SK-N-SH (cell line): ENCODE measurements around the gene PHACTR2. TPM values are rescaled to one million over a fixed set of nuclear protein-coding genes. Genes with fewer than 3 reads are reported as not detected.
"Not testable (repeated sequence)": the region's sequence is repeated elsewhere in the genome, so short reads cannot be mapped to it uniquely, and the experiment has no call there.

Experiments
- CTCF ChIA-PET: fragments of 300-600, 350-600 bp; formaldehyde crosslinking; extraction: SDS; loops from one replicate; lab custom pipeline; 2021; lab: Yijun Ruan, JAX
- POLR2A ChIA-PET: fragments of 350-600 bp; sonication (Branson Sonifier 250); formaldehyde crosslinking; extraction: SDS; loops from one replicate; lab custom pipeline; 2020; ENCODE audit warnings: antibody characterized with exemption, inconsistent platforms; lab: Yijun Ruan, JAX
- DNase-seq: peaks from one replicate; pipeline ENCODE4 v3.0.0; 2012
- H2AFZ ChIP-seq: fragments of 200-600 bp; sonication (generic); 2 replicates; pipeline ENCODE4 v1.8.1; 2016; ENCODE audit warnings: antibody characterized with exemption, mild to moderate bottlenecking, low read depth
- H3F3A ChIP-seq: fragments of 200-600 bp; sonication (generic); replicated peaks from 2 replicates; pipeline ENCODE3; 2016; ENCODE audit warnings: antibody characterized with exemption, mild to moderate bottlenecking; ENCODE audit not compliant: insufficient read depth
- H3K27ac ChIP-seq, 2 experiments: fragments of 200-500 bp in 1 of 2; fragments of 200-600 bp in 1 of 2; sonication (Bioruptor generic) in 1 of 2; sonication (generic), shearing (Covaris generic) in 1 of 2; 2 replicates each; pipeline versions ENCODE4 v1.5.1 to v1.6.1; 2014 to 2016; ENCODE audit warnings: low read depth in 2 of 2, inconsistent platforms in 1 of 2, low read length in 1 of 2, mild to moderate bottlenecking in 1 of 2, mixed read lengths in 1 of 2
- H3K27me3 ChIP-seq: fragments of 200-600 bp; sonication (generic), shearing (Covaris generic); 2 replicates; pipeline ENCODE4 v1.6.1; 2016; ENCODE audit warnings: mixed run types; ENCODE audit not compliant: insufficient read depth
- H3K36me3 ChIP-seq, 2 experiments: fragments of 200-500 bp in 1 of 2; fragments of 200-600 bp in 1 of 2; sonication (Bioruptor generic) in 1 of 2; sonication (generic) in 1 of 2; replicated peaks in 1 of 2; 2 replicates each; pipeline versions ENCODE3 to v1.5.1; 2014 to 2016; ENCODE audit warnings: low read length in 1 of 2, mild to moderate bottlenecking in 1 of 2; ENCODE audit not compliant: insufficient read depth in 2 of 2, control insufficient read depth in 1 of 2
- H3K4me1 ChIP-seq, 2 experiments: fragments of 200-500 bp in 1 of 2; fragments of 200-600 bp in 1 of 2; sonication (Bioruptor generic) in 1 of 2; sonication (generic), shearing (Covaris generic) in 1 of 2; 2 replicates each; pipeline versions ENCODE4 v1.5.1 to v1.6.1; 2014 to 2016; ENCODE audit warnings: low read depth in 1 of 2, low read length in 1 of 2, mixed run types in 1 of 2; ENCODE audit not compliant: insufficient read depth in 2 of 2, control insufficient read depth in 1 of 2
- H3K4me2 ChIP-seq: fragments of 200-600 bp; sonication (generic), shearing (Covaris generic); 2 replicates; pipeline ENCODE4 v1.6.1; 2017; ENCODE audit warnings: mixed run types
- H3K4me3 ChIP-seq, 2 experiments: fragments of 200-500 bp in 1 of 2; fragments of 200-600 bp in 1 of 2; sonication (Bioruptor generic) in 1 of 2; sonication (generic), shearing (Covaris generic) in 1 of 2; 2 replicates each; pipeline versions ENCODE4 v1.5.1 to v1.8.1; 2014 to 2016; ENCODE audit warnings: low read depth in 2 of 2, inconsistent platforms in 1 of 2, low read length in 1 of 2, mild to moderate bottlenecking in 1 of 2, mixed read lengths in 1 of 2, moderate library complexity in 1 of 2
- H3K79me2 ChIP-seq: fragments of 200-600 bp; sonication (generic); 2 replicates; pipeline ENCODE4 v1.8.1; 2017; ENCODE audit warnings: mild to moderate bottlenecking; ENCODE audit not compliant: insufficient read depth
- H3K9ac ChIP-seq: fragments of 200-600 bp; sonication (generic); 2 replicates; pipeline ENCODE4 v1.6.1; 2017; ENCODE audit warnings: mixed run types
- H3K9me2 ChIP-seq: fragments of 200-600 bp; sonication (generic); 2 replicates; pipeline ENCODE4 v1.6.1; 2017; ENCODE audit warnings: mixed run types
- H3K9me3 ChIP-seq: fragments of 200-600 bp; sonication (generic); 2 replicates; pipeline ENCODE4 v1.6.1; 2017; ENCODE audit warnings: mixed run types, mild to moderate bottlenecking, moderate library complexity
- H4K20me1 ChIP-seq: fragments of 200-600 bp; sonication (generic); 2 replicates; pipeline ENCODE4 v1.6.1; 2017; ENCODE audit warnings: mild to moderate bottlenecking, mixed run types; ENCODE audit not compliant: insufficient read depth
- CHD2 ChIP-seq: fragments of 150-350 bp; IDR thresholded peaks from 2 replicates; pipeline ENCODE4 v1.6.1; 2018; ENCODE audit warnings: low read length; ENCODE audit not compliant: partially characterized antibody
- EZH2phosphoT487 ChIP-seq: fragments of 200-600 bp; sonication (generic); IDR thresholded peaks from 2 replicates; pipeline ENCODE4 v1.6.1; 2017; ENCODE audit warnings: low read depth, mixed run types, mild to moderate bottlenecking, antibody characterized with exemption, moderate library complexity, borderline replicate concordance
- FOSL2 ChIP-seq: IDR thresholded peaks from 2 replicates; pipeline ENCODE4 v1.4.0; 2012; ENCODE audit warnings: low read depth, mild to moderate bottlenecking, moderate library complexity, borderline replicate concordance
- FOXJ3 ChIP-seq: sonication (generic); formaldehyde crosslinking; IDR thresholded peaks from 2 replicates; pipeline ENCODE4 v1.5.1; 2020; ENCODE audit warnings: mild to moderate bottlenecking, missing genetic modification reagents
- FOXM1 ChIP-seq: IDR thresholded peaks from 2 replicates; pipeline ENCODE4 v1.4.0; 2012; ENCODE audit warnings: low read depth, mild to moderate bottlenecking
- GABPA ChIP-seq: IDR thresholded peaks from 2 replicates; pipeline ENCODE4 v1.4.0; 2012; ENCODE audit warnings: low read depth, mild to moderate bottlenecking
- GATA2 ChIP-seq: sonication (generic); formaldehyde crosslinking; IDR thresholded peaks from 2 replicates; pipeline ENCODE4 v1.5.0; 2020; ENCODE audit warnings: mild to moderate bottlenecking, missing genetic modification reagents
- JUND ChIP-seq: IDR thresholded peaks from 2 replicates; pipeline ENCODE4 v1.4.0; 2012
- POLR2AphosphoS5 ChIP-seq: IDR thresholded peaks from 2 replicates; pipeline ENCODE4 v1.6.1; 2012; ENCODE audit warnings: low read depth, low read length
- RAD21 ChIP-seq: IDR thresholded peaks from 2 replicates; pipeline ENCODE4 v1.6.1; 2012; ENCODE audit warnings: mild to moderate bottlenecking, low read length
- RCOR1 ChIP-seq: fragments of 150-350 bp; IDR thresholded peaks from 2 replicates; pipeline ENCODE4 v1.6.1; 2017; ENCODE audit warnings: antibody characterized with exemption, low read length
- SIN3A ChIP-seq: IDR thresholded peaks from 2 replicates; pipeline ENCODE4 v1.6.1; 2012; ENCODE audit warnings: low read depth, mild to moderate bottlenecking, low read length, moderate library complexity, borderline replicate concordance
- YY1 ChIP-seq: IDR thresholded peaks from 2 replicates; pipeline ENCODE4 v1.4.0; 2012; ENCODE audit warnings: low read depth, mild to moderate bottlenecking
- whole genome bisulfite sequencing: methylation state at CpG from one replicate; pipeline ENCODE4 v1.1.6; 2017; ENCODE audit warnings: low lambda C conversion rate; 5-methylcytosine and 5-hydroxymethylcytosine counted together
- polyA plus RNA-seq, 3 experiments: library from polyadenylated mRNA; depleted of rRNA; stranded (reverse); fragments of >200 nt; gene quantifications; 2 replicates each; pipeline ENCODE4 v1.2.3, GENCODE V29; 2012
- TF ChIP-seq, protein P1 (sequence below): fragments of 150-350 bp; IDR thresholded peaks from 2 replicates; pipeline ENCODE4 v1.6.1; 2016; ENCODE audit warnings: mild to moderate bottlenecking, low read depth, low read length
- TF ChIP-seq, protein P2 (sequence below): IDR thresholded peaks from 2 replicates; pipeline ENCODE4; 2012
- TF ChIP-seq, protein P3 (sequence below): IDR thresholded peaks from 2 replicates; pipeline ENCODE4 v1.4.0; 2012; ENCODE audit warnings: low read depth, borderline replicate concordance
- TF ChIP-seq, protein P4 (sequence below): fragments of 200-600 bp; sonication (generic); IDR thresholded peaks from 2 replicates; pipeline ENCODE4 v1.6.1; 2017; ENCODE audit warnings: antibody characterized with exemption, mild to moderate bottlenecking, moderate library complexity
- TF ChIP-seq, protein P5 (sequence below): IDR thresholded peaks from 2 replicates; pipeline ENCODE4 v1.6.1; 2012; ENCODE audit warnings: mild to moderate bottlenecking, low read depth, low read length, moderate library complexity

PHACTR2 gene
- polyA plus RNA-seq, 1 of the 3 experiments (the other 2 are of a cell fraction) = 5.0 TPM

DNA sequence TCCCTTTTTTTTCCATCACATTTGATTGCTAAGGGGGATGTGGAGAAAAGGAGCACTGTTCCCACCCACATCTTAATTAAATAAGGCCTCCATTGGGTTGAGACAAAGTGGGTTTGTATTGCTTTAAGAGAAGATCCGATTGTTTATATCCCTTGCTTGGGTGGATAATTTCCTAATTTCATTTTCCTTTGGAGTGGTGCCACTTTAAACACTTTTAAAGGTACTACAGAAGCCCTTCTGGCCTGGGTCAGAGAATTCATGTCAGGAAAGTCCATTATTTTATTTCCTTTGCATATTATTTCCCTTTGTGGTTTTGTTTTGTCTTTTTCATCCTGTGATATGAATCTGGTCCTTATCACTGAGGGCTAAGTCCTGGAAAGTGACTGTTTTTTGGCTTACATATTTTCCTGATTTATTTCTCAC lies 56.9 kb downstream of the PHACTR2 start (continued):
- peak; percentile 27; the same call in 1 of the 2 replicates for TF ChIP-seq JUND
- no peak for TF ChIP-seq POLR2AphosphoS5
- TF ChIP-seq, protein P1, sequence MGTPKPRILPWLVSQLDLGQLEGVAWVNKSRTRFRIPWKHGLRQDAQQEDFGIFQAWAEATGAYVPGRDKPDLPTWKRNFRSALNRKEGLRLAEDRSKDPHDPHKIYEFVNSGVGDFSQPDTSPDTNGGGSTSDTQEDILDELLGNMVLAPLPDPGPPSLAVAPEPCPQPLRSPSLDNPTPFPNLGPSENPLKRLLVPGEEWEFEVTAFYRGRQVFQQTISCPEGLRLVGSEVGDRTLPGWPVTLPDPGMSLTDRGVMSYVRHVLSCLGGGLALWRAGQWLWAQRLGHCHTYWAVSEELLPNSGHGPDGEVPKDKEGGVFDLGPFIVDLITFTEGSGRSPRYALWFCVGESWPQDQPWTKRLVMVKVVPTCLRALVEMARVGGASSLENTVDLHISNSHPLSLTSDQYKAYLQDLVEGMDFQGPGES = no peak
- TF ChIP-seq, protein P2, sequence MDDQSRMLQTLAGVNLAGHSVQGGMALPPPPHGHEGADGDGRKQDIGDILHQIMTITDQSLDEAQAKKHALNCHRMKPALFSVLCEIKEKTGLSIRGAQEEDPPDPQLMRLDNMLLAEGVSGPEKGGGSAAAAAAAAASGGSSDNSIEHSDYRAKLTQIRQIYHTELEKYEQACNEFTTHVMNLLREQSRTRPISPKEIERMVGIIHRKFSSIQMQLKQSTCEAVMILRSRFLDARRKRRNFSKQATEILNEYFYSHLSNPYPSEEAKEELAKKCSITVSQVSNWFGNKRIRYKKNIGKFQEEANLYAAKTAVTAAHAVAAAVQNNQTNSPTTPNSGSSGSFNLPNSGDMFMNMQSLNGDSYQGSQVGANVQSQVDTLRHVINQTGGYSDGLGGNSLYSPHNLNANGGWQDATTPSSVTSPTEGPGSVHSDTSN = peak; percentile 59
- TF ChIP-seq GABPA = no peak
- TF ChIP-seq SIN3A = no peak
- no peak for TF ChIP-seq FOSL2

DNA sequence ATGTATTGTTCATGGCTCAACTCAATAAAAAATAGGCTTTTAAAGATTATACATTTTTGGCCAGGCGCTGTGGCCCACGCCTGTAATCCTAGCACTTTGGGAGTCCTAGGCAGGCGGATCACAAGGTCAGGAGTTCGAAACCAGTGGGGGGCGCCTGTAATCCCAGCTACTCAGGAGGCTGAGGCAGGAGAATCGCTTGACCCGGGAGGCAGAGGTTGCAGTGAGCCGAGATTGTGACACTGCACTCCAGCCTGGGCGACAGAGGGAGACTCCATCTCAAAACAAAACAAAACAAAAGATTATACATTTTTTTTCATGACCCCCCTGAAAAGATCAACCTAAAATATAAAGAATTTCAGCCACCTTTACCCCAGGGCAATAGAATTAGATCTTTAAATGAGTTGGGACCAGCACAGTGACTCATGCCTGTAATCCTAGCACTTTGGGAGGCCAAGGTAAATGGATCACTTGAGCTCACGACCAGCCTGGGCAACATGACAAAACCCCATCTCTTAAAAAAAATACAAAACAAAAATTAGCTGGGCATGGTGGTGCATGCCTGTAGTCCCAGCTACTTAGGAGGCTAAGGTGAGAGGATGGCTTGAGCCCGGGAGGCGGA lies 60.4 kb downstream of the PHACTR2 start:
- H2AFZ ChIP-seq, DNase-seq, H3K27me3 ChIP-seq, H3F3A ChIP-seq, POLR2A ChIA-PET, H3K4me3 ChIP-seq, CTCF ChIA-PET, H3K36me3 ChIP-seq, H3K79me2 ChIP-seq, H3K9me2 ChIP-seq, H3K27ac ChIP-seq, H3K4me2 ChIP-seq, H4K20me1 ChIP-seq, H3K9me3 ChIP-seq, H3K9ac ChIP-seq: not testable (repeated sequence)
- 93% methylated on average over 12 of the region's 12 CpGs for WGBS
- peaks cover 0 to 12% of the 10 kb centered on the region in 2 experiments; a peak in 1 of 4 replicates for H3K4me1 ChIP-seq

DNA sequence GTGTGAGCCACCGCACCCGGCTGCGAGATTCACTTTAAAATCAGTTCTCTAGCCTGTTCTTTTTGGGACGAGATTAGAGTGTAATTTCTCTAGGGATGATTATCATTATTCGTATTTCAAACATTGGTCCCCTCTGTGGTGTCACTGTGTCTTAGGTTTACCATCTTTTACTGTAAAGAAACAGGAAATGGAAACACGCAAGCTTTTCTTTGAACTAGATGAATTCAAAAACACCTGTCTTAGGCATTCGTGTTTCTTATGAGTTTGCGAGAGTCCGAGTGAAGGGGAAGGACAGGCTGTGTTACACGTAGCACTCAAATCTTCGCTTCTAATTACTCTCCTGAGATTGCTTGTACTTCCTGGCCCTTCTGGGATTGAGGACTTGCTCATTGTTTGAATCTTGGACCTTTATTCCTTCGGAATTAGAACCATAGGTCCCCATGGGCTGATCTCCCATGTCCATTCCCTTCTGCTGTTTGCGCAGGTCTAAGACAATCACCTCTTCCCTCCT lies 61.6 kb downstream of the PHACTR2 start:
- H3K79me2 ChIP-seq = no peaks in the 10 kb centered on the region; the same call in 1 of the 2 replicates
- CTCF ChIA-PET = no interaction called here
- no peak for TF ChIP-seq CHD2
- no peak for TF ChIP-seq RCOR1
- TF ChIP-seq YY1 = no peak
- no peak for TF ChIP-seq POLR2AphosphoS5
- TF ChIP-seq FOXJ3 (CRISPR knock-in tag) = no peak
- no peak for TF ChIP-seq GATA2
- no peak for TF ChIP-seq FOXM1
- TF ChIP-seq EZH2phosphoT487 = no peak
- TF ChIP-seq, protein P3, sequence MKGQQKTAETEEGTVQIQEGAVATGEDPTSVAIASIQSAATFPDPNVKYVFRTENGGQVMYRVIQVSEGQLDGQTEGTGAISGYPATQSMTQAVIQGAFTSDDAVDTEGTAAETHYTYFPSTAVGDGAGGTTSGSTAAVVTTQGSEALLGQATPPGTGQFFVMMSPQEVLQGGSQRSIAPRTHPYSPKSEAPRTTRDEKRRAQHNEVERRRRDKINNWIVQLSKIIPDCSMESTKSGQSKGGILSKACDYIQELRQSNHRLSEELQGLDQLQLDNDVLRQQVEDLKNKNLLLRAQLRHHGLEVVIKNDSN = no peak
- TF ChIP-seq, protein P4, sequence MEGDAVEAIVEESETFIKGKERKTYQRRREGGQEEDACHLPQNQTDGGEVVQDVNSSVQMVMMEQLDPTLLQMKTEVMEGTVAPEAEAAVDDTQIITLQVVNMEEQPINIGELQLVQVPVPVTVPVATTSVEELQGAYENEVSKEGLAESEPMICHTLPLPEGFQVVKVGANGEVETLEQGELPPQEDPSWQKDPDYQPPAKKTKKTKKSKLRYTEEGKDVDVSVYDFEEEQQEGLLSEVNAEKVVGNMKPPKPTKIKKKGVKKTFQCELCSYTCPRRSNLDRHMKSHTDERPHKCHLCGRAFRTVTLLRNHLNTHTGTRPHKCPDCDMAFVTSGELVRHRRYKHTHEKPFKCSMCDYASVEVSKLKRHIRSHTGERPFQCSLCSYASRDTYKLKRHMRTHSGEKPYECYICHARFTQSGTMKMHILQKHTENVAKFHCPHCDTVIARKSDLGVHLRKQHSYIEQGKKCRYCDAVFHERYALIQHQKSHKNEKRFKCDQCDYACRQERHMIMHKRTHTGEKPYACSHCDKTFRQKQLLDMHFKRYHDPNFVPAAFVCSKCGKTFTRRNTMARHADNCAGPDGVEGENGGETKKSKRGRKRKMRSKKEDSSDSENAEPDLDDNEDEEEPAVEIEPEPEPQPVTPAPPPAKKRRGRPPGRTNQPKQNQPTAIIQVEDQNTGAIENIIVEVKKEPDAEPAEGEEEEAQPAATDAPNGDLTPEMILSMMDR = no peak
- TF ChIP-seq RAD21 = no peak
- TF ChIP-seq, protein P5, sequence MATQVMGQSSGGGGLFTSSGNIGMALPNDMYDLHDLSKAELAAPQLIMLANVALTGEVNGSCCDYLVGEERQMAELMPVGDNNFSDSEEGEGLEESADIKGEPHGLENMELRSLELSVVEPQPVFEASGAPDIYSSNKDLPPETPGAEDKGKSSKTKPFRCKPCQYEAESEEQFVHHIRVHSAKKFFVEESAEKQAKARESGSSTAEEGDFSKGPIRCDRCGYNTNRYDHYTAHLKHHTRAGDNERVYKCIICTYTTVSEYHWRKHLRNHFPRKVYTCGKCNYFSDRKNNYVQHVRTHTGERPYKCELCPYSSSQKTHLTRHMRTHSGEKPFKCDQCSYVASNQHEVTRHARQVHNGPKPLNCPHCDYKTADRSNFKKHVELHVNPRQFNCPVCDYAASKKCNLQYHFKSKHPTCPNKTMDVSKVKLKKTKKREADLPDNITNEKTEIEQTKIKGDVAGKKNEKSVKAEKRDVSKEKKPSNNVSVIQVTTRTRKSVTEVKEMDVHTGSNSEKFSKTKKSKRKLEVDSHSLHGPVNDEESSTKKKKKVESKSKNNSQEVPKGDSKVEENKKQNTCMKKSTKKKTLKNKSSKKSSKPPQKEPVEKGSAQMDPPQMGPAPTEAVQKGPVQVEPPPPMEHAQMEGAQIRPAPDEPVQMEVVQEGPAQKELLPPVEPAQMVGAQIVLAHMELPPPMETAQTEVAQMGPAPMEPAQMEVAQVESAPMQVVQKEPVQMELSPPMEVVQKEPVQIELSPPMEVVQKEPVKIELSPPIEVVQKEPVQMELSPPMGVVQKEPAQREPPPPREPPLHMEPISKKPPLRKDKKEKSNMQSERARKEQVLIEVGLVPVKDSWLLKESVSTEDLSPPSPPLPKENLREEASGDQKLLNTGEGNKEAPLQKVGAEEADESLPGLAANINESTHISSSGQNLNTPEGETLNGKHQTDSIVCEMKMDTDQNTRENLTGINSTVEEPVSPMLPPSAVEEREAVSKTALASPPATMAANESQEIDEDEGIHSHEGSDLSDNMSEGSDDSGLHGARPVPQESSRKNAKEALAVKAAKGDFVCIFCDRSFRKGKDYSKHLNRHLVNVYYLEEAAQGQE = no peak

More for the DNA sequence above, 61.6 kb downstream of the PHACTR2 start:
- Histone ChIP-seq H3K4me2 (no peak overlapping the region), H3K9me2 (no peaks in the 10 kb centered on the region), H3K27me3 (no peaks in the 10 kb centered on the region), H3K4me3 (no peak overlapping the region), H3K9ac (no peak overlapping the region), H4K20me1 (no peaks in the 10 kb centered on the region), H3K9me3 (no peaks in the 10 kb centered on the region), H3F3A (no peaks in the 10 kb centered on the region), H3K36me3 (no peaks in the 10 kb centered on the region), H3K4me1 (peaks cover 0 to 11% of the 10 kb centered on the region in 2 experiments; a peak in 1 of 4 replicates), H2AFZ (no peak overlapping the region), H3K27ac (no peak overlapping the region)
- POLR2A ChIA-PET = no interaction called here
- DNase-seq = no peak
- 96% methylated on average over 13 of the region's 13 CpGs for WGBS
